ENCODE results near the gene PHLDB3. TPM values are rescaled to one million over a fixed set of nuclear protein-coding genes. Genes with fewer than 3 reads are reported as not detected.

The PHLDB3 gene
- total RNA-seq = 10 to 100 TPM; 24.5 to 98.8 (median 43.3) TPM
- polyA plus RNA-seq = 1 to 10 TPM; 4.5 to 6.5 TPM
- total RNA-seq = 55.9 reads per million, percentile 73 among the genes with 10 or more reads in this experiment

GRCh38 chr19:43504426-43505185 lies at the start of gene PHLDB3:
Gene PHLDB3, minus strand, starts transcription at chr19:43504746. Its CDS starts 628 bp downstream, at chr19:43504118.
- no peaks in the 10 kb centered on the region for H3K27me3 Mint-ChIP-seq
- DNase-seq (peak in 1 of 9 donors; percentile 56), ATAC-seq (peak; percentile 44)

GRCh38 chr19:43553656-43554055 lies 49.1 kb upstream of the PHLDB3 start:
- Histone ChIP-seq H3K27me3 (ENCODE audit: control insufficient read depth in 2 of 2, insufficient read depth in 2 of 2, low read length in 2 of 2) (no peaks in the 10 kb centered on the region), H3K4me3 (ENCODE audit: low read length) (no peak overlapping the region), H3K9me3 (ENCODE audit: control insufficient read depth in 2 of 3, low read length in 3 of 3) (no peaks in the 10 kb centered on the region), H3K4me1 (ENCODE audit: control insufficient read depth in 2 of 2, insufficient read depth in 2 of 2, low read length in 2 of 2) (peaks cover 3 to 8% of the 10 kb centered on the region in 2 donors), H3K36me3 (ENCODE audit: control insufficient read depth in 2 of 3, insufficient read depth in 3 of 3, low read length in 3 of 3) (peaks cover 3 to 76% (median 8%) of the 10 kb centered on the region in 3 experiments), H3K27ac (ENCODE audit: low read depth, low read length) (peak overlapping the region; percentile 26)
- intact Hi-C loops (cut with micrococcal nuclease) = loop anchor here in 1 of 2 donors (2.0 kb wide), 1 partner anchor 21 kb away; the partner anchor contains the start of gene ZNF575
- ChIA-PET CTCF (interaction anchor here (0.6 to 6.7 kb wide), 8 partner anchors 12 to 114 kb away, joined by 3 to 122 read pairs (median 6); partner anchors contain the start of genes IRGQ, ZNF575 and ZNF576), POLR2A (interaction anchor here (1.5 to 3.8 kb wide), 3 partner anchors 17 to 41 kb away, joined by 4 to 30 read pairs (median 5); partner anchors contain the start of gene ZNF575)
- Mint-ChIP-seq H3K4me3 (no peak overlapping the region), H3K4me1 (peaks cover 11 to 26% (median 16%) of the 10 kb centered on the region in 7 donors), H3K27ac (peak overlapping the region in 5 of 9 donors; percentile 16 to 72 (median 59)), H3K9me3 (peaks cover 0 to 2% (median 0%) of the 10 kb centered on the region in 11 donors), H3K36me3 (peaks cover 6 to 46% (median 22%) of the 10 kb centered on the region in 5 donors), H3K27me3 (no peaks in the 10 kb centered on the region)
- DNase-seq = no peak
- ATAC-seq = no peak

More at GRCh38 chr19:43504426-43505185, at the start of gene PHLDB3:
- Mint-ChIP-seq H3K9me3 (peaks cover 0 to 2% (median 0%) of the 10 kb centered on the region in 11 donors), H3K4me1 (peaks cover 20 to 51% (median 39%) of the 10 kb centered on the region in 7 donors), H3K27ac (peak within 1 kb of the TSS; percentile 90 to 100 (median 96)), H3K36me3 (peaks cover 5 to 21% (median 14%) of the 10 kb centered on the region in 5 donors), H3K4me3 (peak within 1 kb of the TSS; percentile 90 to 98 (median 92))
- H3K27ac ChIP-seq (ENCODE audit: low read depth, low read length) = peak within 1 kb of the TSS; percentile 96
- intact Hi-C loops (cut with micrococcal nuclease) = loop anchor here (1.0 to 2.0 kb wide), 10 partner anchors 15 to 164 kb away; partner anchors contain the start of genes ETHE1 (in 2 of the 2), ZNF575 (in 2 of the 2), IRGQ (in 1 of the 2) and ZNF428 (in 1 of the 2)
- POLR2A ChIA-PET = interaction anchor here (0.6 to 3.1 kb wide), 24 partner anchors 10 to 546 kb away, joined by 3 to 58 read pairs (median 4); partner anchors contain the start of genes IRGQ, LYPD3, ZNF575 and ZNF576
- H3K4me1 ChIP-seq (ENCODE audit: control insufficient read depth in 2 of 2, insufficient read depth in 2 of 2, low read length in 2 of 2) = peaks cover 5 to 18% of the 10 kb centered on the region in 2 donors
- H3K36me3 ChIP-seq (ENCODE audit: control insufficient read depth in 2 of 3, insufficient read depth in 3 of 3, low read length in 3 of 3) = peaks cover 0 to 21% (median 0%) of the 10 kb centered on the region in 3 experiments
- no peaks in the 10 kb centered on the region for H3K9me3 ChIP-seq (ENCODE audit: control insufficient read depth in 2 of 3, low read length in 3 of 3)
- no peaks in the 10 kb centered on the region for H3K27me3 ChIP-seq (ENCODE audit: control insufficient read depth in 2 of 2, insufficient read depth in 2 of 2, low read length in 2 of 2)
- CTCF ChIA-PET = interaction anchor here (0.5 to 2.7 kb wide), 8 partner anchors 13 to 72 kb away, joined by 3 to 11 read pairs (median 7); no protein-coding TSS in a partner anchor
- peak within 1 kb of the TSS; percentile 98 for H3K4me3 ChIP-seq (ENCODE audit: low read length)

GRCh38 chr19:43552616-43553015 lies 48.1 kb upstream of the PHLDB3 start:
- ChIA-PET POLR2A (interaction anchor here (2.2 kb wide), 1 partner anchor 42 kb away, joined by 5 read pairs; no protein-coding TSS in a partner anchor), CTCF (interaction anchor here (1.1 to 6.7 kb wide), 3 partner anchors 13 to 43 kb away, joined by 4 to 122 read pairs (median 8); partner anchors contain the start of genes IRGQ, ZNF575 and ZNF576)
- Mint-ChIP-seq H3K4me1 (peaks cover 11 to 23% (median 16%) of the 10 kb centered on the region in 7 donors), H3K27me3 (no peaks in the 10 kb centered on the region), H3K4me3 (no peak overlapping the region), H3K9me3 (peaks cover 0 to 2% (median 0%) of the 10 kb centered on the region in 11 donors), H3K36me3 (peaks cover 6 to 46% (median 22%) of the 10 kb centered on the region in 5 donors), H3K27ac (no peak overlapping the region)
- Histone ChIP-seq H3K27me3 (ENCODE audit: control insufficient read depth in 2 of 2, insufficient read depth in 2 of 2, low read length in 2 of 2) (no peaks in the 10 kb centered on the region), H3K4me3 (ENCODE audit: low read length) (no peak overlapping the region), H3K4me1 (ENCODE audit: control insufficient read depth in 2 of 2, insufficient read depth in 2 of 2, low read length in 2 of 2) (peaks cover 3 to 8% of the 10 kb centered on the region in 2 donors), H3K36me3 (ENCODE audit: control insufficient read depth in 2 of 3, insufficient read depth in 3 of 3, low read length in 3 of 3) (peaks cover 3 to 72% (median 8%) of the 10 kb centered on the region in 3 experiments), H3K9me3 (ENCODE audit: control insufficient read depth in 2 of 3, low read length in 3 of 3) (no peaks in the 10 kb centered on the region), H3K27ac (ENCODE audit: low read depth, low read length) (no peak overlapping the region)
- intact Hi-C loops (cut with micrococcal nuclease) = no loop called here
- ATAC-seq (no peak), DNase-seq (no peak)

GRCh38 chr19:43552198-43552450 lies 47.6 kb upstream of the PHLDB3 start:
- peaks cover 6 to 74% (median 8%) of the 10 kb centered on the region in 3 experiments for H3K36me3 ChIP-seq (ENCODE audit: control insufficient read depth in 2 of 3, insufficient read depth in 3 of 3, low read length in 3 of 3)
- DNase-seq (no peak), ATAC-seq (no peak)
- POLR2A ChIA-PET = no interaction called here
- Mint-ChIP-seq H3K9me3 (peaks cover 0 to 2% (median 0%) of the 10 kb centered on the region in 11 donors), H3K4me1 (peaks cover 11 to 23% (median 14%) of the 10 kb centered on the region in 7 donors), H3K36me3 (peaks cover 6 to 46% (median 22%) of the 10 kb centered on the region in 5 donors), H3K4me3 (no peak overlapping the region), H3K27ac (peak overlapping the region in 1 of 9 donors; percentile 48), H3K27me3 (no peaks in the 10 kb centered on the region)
- CTCF ChIA-PET = interaction anchor here (1.1 to 6.7 kb wide), 2 partner anchors 19 to 43 kb away, joined by 4 to 122 read pairs; partner anchors contain the start of genes IRGQ, ZNF575 and ZNF576
- H3K4me1 ChIP-seq (ENCODE audit: control insufficient read depth in 2 of 2, insufficient read depth in 2 of 2, low read length in 2 of 2) = peaks cover 3 to 8% of the 10 kb centered on the region in 2 donors
- H3K4me3 ChIP-seq (ENCODE audit: low read length) = no peak overlapping the region
- H3K9me3 ChIP-seq (ENCODE audit: control insufficient read depth in 2 of 3, low read length in 3 of 3) = no peaks in the 10 kb centered on the region
- H3K27ac ChIP-seq (ENCODE audit: low read depth, low read length) = no peak overlapping the region
- H3K27me3 ChIP-seq (ENCODE audit: control insufficient read depth in 2 of 2, insufficient read depth in 2 of 2, low read length in 2 of 2) = no peaks in the 10 kb centered on the region
- intact Hi-C loops (cut with micrococcal nuclease) = no loop called here

GRCh38 chr19:43551399-43552197 lies 47.1 kb upstream of the PHLDB3 start:
- no peak for ATAC-seq
- Histone ChIP-seq H3K4me3 (ENCODE audit: low read length) (no peak overlapping the region), H3K36me3 (ENCODE audit: control insufficient read depth in 2 of 3, insufficient read depth in 3 of 3, low read length in 3 of 3) (peaks cover 6 to 79% (median 8%) of the 10 kb centered on the region in 3 experiments), H3K9me3 (ENCODE audit: control insufficient read depth in 2 of 3, low read length in 3 of 3) (no peaks in the 10 kb centered on the region), H3K27me3 (ENCODE audit: control insufficient read depth in 2 of 2, insufficient read depth in 2 of 2, low read length in 2 of 2) (no peaks in the 10 kb centered on the region), H3K27ac (ENCODE audit: low read depth, low read length) (no peak overlapping the region), H3K4me1 (ENCODE audit: control insufficient read depth in 2 of 2, insufficient read depth in 2 of 2, low read length in 2 of 2) (peaks cover 3 to 8% of the 10 kb centered on the region in 2 donors)
- intact Hi-C loops (cut with micrococcal nuclease) = no loop called here
- Mint-ChIP-seq H3K36me3 (peaks cover 6 to 46% (median 22%) of the 10 kb centered on the region in 5 donors), H3K4me3 (no peak overlapping the region), H3K27me3 (no peaks in the 10 kb centered on the region), H3K27ac (peak overlapping the region in 4 of 9 donors; percentile 47 to 63 (median 56)), H3K4me1 (peaks cover 11 to 23% (median 14%) of the 10 kb centered on the region in 7 donors), H3K9me3 (peaks cover 0 to 2% (median 0%) of the 10 kb centered on the region in 11 donors)
- CTCF ChIA-PET = no interaction called here
- DNase-seq = no peak
- POLR2A ChIA-PET = no interaction called here

GRCh38 chr19:43548706-43549105 lies 44.2 kb upstream of the PHLDB3 start:
- peaks cover 0 to 4% (median 2%) of the 10 kb centered on the region in 7 donors for H3K4me1 Mint-ChIP-seq
- no peak overlapping the region for H3K4me3 Mint-ChIP-seq
- CTCF ChIA-PET = no interaction called here
- intact Hi-C loops (cut with micrococcal nuclease) = no loop called here
- H3K27me3 ChIP-seq (ENCODE audit: control insufficient read depth in 2 of 2, insufficient read depth in 2 of 2, low read length in 2 of 2) = no peaks in the 10 kb centered on the region
- no peaks in the 10 kb centered on the region for H3K9me3 ChIP-seq (ENCODE audit: control insufficient read depth in 2 of 3, low read length in 3 of 3)
- no peak overlapping the region for H3K4me3 ChIP-seq (ENCODE audit: low read length)
- DNase-seq (no peak), ATAC-seq (no peak)
- H3K36me3 Mint-ChIP-seq = peaks cover 6 to 44% (median 11%) of the 10 kb centered on the region in 5 donors
- peaks cover 0 to 2% (median 0%) of the 10 kb centered on the region in 11 donors for H3K9me3 Mint-ChIP-seq
- no peak overlapping the region for H3K27ac ChIP-seq (ENCODE audit: low read depth, low read length)
- POLR2A ChIA-PET = no interaction called here
- peaks cover 8 to 89% (median 12%) of the 10 kb centered on the region in 3 experiments for H3K36me3 ChIP-seq (ENCODE audit: control insufficient read depth in 2 of 3, insufficient read depth in 3 of 3, low read length in 3 of 3)
- H3K27me3 Mint-ChIP-seq = no peaks in the 10 kb centered on the region
- H3K4me1 ChIP-seq (ENCODE audit: control insufficient read depth in 2 of 2, insufficient read depth in 2 of 2, low read length in 2 of 2) = no peaks in the 10 kb centered on the region
- peak overlapping the region in 1 of 9 donors; percentile 7 for H3K27ac Mint-ChIP-seq
